DMS79 treated with DMSO at 0.1 percent for 48 hours (cell line): ENCODE data around the gene GLOD4.

ENCODE experiments used
- DNase-seq: peaks from one replicate; lab custom pipeline; 2025; lab: John Stamatoyannopoulos, UW

Gene GLOD4

DNA sequence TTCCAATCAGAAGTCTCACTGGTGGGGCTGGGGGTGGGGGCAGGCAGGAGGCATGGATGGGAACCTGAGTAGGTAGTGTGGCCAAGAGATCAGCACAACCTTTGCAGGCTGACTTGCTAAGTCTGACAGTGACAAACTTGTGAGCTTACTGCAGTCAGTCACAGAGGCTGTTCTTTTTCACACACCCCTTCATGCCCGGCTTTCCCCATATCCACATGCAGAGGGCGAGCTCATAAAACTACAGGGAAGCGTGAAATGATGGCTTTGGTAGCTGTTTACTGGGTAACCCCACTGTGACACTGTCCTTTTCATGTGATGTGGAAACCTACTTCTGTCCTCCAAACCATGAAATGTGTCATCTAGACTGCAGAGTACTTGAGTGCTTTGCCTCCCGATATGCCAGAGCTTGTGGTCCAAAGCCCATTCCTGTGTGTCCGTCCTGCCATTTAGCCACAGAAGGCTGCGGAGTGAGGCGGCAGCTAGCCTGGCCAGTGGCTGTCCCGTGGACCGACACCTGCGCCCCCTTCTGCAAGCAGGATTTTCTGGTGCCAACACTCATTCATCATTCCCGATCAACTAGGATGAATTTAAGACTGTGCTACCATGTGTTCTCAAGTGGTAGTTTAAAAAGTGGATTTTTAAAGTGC, 39.8 kb downstream of the GLOD4 start:
- DNase-seq: no peak

GRCh38 chr17:740240-741017, 41.7 kb downstream of the GLOD4 start:
- DNase-seq: no peak

- no peak for DNase-seq
Measured at GRCh38 chr17:737561-738113, 44.4 kb downstream of the GLOD4 start.

DNA sequence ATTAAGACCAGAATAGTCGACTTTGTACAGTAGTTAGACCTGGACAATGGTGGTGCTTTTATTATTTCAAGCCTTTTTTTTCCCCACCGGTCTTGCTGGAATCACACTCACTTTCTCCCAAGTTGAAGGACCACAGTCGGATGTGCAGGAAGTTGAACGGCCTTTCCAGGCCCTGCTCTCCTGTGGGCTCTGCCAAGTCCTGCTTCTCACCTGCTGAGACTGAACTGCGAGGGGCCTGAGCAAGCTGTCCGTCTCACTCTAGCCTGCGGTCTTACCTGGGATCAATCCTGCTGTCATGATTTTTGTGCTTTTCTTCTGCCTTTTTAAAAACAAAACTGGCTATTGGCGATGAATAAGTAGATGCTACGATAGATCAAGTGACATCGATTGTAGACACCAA, 48.3 kb downstream of the GLOD4 start:
- no peak for DNase-seq

- no peak for DNase-seq
Measured at GRCh38 chr17:732902-733720, 49.0 kb downstream of the GLOD4 start.

GRCh38 chr17:732067-732901, 49.8 kb downstream of the GLOD4 start, which contains the start of gene TLCD3A:
TSS of gene TLCD3A (plus strand) at chr17:732596. CDS start at chr17:732648, 52 bp downstream.
- DNase-seq: no peak

- no peak for DNase-seq
Measured at GRCh38 chr17:731644-732066, 50.4 kb downstream of the GLOD4 start.

GRCh38 chr17:728911-729310, 53.2 kb downstream of the GLOD4 start:
- no peak for DNase-seq

GRCh38 chr17:726271-726919, 55.7 kb downstream of the GLOD4 start:
- DNase-seq: no peak

DNA sequence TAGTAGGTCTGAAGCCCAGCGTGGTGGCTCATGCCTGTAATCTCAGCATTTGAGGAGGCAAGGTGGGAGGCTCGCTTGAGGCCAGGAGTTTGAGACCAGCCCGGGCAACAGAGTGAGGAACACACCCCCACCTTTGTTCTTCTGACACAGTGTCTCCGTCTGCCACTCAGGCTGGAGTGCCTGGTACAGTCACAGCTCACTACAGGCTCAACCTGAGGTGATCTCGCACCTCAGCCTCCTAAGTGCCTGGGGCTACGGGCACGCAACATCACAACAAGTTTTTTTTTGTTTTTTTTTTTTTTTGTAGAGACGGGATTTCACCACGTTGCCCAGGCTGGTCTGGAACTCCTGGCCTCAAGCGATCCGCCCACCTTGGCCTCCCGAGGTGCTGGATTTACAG, 56.3 kb downstream of the GLOD4 start:
- no peak for DNase-seq

DNA sequence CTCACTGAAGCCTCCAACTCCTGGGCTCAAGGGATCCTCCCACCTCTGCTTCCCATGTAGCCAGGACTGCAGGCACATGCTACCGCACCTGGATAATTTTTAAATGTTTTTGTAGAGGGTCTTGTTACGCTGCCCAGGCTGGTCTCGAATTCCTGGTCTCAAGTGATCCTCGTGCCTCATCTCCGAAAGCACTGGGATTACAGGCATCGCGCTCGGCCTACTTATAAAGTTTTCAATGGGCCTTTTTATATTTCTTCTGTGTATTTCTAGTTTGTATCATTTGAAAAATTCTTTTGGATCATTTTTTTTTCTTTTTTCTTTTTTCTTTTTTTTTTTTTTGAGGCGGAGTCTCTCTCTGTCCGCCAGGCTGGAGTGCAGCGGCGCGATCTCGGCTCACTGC, 57.0 kb downstream of the GLOD4 start:
- DNase-seq: no peak

DNA sequence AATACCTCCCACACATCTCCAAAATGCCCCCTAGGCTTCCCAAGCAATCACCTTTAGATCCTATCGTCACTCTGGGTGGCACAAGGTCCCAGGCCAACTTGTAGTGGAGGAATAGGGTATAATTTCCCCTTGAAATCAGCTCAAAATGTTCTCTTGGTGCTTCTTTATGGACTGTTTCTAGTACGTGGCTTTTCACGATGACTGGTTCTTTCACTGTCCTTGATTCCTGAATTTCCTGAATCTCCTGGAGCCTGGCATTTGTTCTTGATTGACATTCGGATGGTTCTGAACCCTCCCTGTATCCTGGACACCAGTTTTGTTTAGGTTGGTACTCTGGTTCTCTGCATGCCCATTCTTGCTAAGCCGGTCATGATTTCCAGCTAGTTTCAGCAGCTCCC, 60.5 kb downstream of the GLOD4 start:
- no peak for DNase-seq

GRCh38 chr17:720706-721539, 61.2 kb downstream of the GLOD4 start:
- DNase-seq: no peak

DNA sequence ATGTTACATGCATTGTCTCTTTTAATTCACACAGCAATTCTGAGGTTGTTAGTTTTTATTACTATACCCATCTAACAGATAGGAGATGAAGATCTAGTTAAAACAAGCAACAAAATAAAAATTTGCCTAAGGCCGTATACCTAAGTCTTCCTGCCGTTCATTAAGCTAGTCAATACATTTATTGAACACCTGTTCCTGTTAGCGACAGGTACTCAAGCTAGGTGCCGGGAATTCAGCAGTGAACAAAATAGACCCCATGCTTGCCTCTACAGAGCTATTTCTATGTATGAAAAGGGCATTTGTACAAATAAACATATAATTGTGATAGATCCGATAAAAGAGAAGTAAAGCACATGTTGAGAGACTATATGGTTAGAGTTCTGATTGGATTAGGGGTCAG, 64.0 kb downstream of the GLOD4 start:
- DNase-seq: no peak
